Liver (tissue), 9 donors: ENCODE data around the gene FLNB. TPM values are rescaled to one million over a fixed set of nuclear protein-coding genes. Genes with fewer than 3 reads are reported as not detected.

Experiments
- DNase-seq: peaks from one replicate; pipeline ENCODE4 v3.0.0-alpha.2; 2017; ENCODE audit warnings: low spot score
- H3K27ac ChIP-seq, 2 donors: one replicate each; pipeline ENCODE4 v1.7.0; 2013; ENCODE audit warnings: inconsistent platforms in 2 of 2, low read length in 2 of 2, control low read depth in 1 of 2, low read depth in 1 of 2, mild to moderate bottlenecking in 1 of 2
- H3K27me3 ChIP-seq, 4 donors: one replicate each; pipeline versions ENCODE4 v1.6.1 to v1.7.0; 2013; ENCODE audit warnings: low read length in 3 of 4, inconsistent platforms in 1 of 4, mild to moderate bottlenecking in 1 of 4, moderate library complexity in 1 of 4; ENCODE audit not compliant: control insufficient read depth in 4 of 4, insufficient read depth in 4 of 4
- H3K36me3 ChIP-seq, 4 donors: one replicate each; pipeline versions ENCODE4 v1.6.1 to v1.7.0; 2013; ENCODE audit warnings: low read length in 3 of 4, mild to moderate bottlenecking in 3 of 4, low read depth in 1 of 4, moderate library complexity in 1 of 4; ENCODE audit not compliant: control insufficient read depth in 4 of 4, insufficient read depth in 3 of 4
- H3K4me1 ChIP-seq, 4 donors: one replicate each; pipeline versions ENCODE4 v1.6.1 to v1.7.0; 2013; ENCODE audit warnings: low read length in 3 of 4, mild to moderate bottlenecking in 3 of 4, moderate library complexity in 1 of 4; ENCODE audit not compliant: control insufficient read depth in 4 of 4, insufficient read depth in 4 of 4
- H3K4me3 ChIP-seq, 3 donors: one replicate each; pipeline versions ENCODE4 v1.6.1 to v1.7.0; 2013; ENCODE audit warnings: low read length in 3 of 3, control low read depth in 1 of 3, low read depth in 1 of 3, mild to moderate bottlenecking in 1 of 3
- H3K9ac ChIP-seq, 2 donors: one replicate each; pipeline ENCODE4 v1.7.0; 2013; ENCODE audit warnings: low read length in 2 of 2, mild to moderate bottlenecking in 2 of 2, moderate library complexity in 2 of 2, control low read depth in 1 of 2, low read depth in 1 of 2
- H3K9me3 ChIP-seq, 4 donors: one replicate each; pipeline versions ENCODE4 v1.6.1 to v1.7.0; 2013; ENCODE audit warnings: low read length in 3 of 4; ENCODE audit not compliant: control insufficient read depth in 4 of 4
- CTCF ChIP-seq: fragments of 150-350 bp; IDR thresholded peaks from 2 replicates; pipeline ENCODE4 v1.5.1; 2017; ENCODE audit warnings: improper control_type of control experiment, low read depth, low read length; ENCODE audit not compliant: missing input control
- EGR1 ChIP-seq, 2 donors: IDR thresholded peaks; 2 replicates each; pipeline ENCODE4 v1.6.1; 2016 to 2018; ENCODE audit warnings: antibody characterized with exemption in 2 of 2, low read depth in 2 of 2
- FOXA1 ChIP-seq: IDR thresholded peaks from 2 replicates; pipeline ENCODE4 v1.6.1; 2016; ENCODE audit warnings: antibody characterized with exemption
- FOXA2 ChIP-seq: IDR thresholded peaks from 2 replicates; pipeline ENCODE4 v1.6.1; 2016; ENCODE audit warnings: antibody characterized with exemption
- GABPA ChIP-seq, 2 donors: IDR thresholded peaks in 1 of 2; conservative IDR thresholded peaks in 1 of 2; 2 replicates each; pipeline ENCODE4 v1.6.1; 2016; ENCODE audit warnings: antibody characterized with exemption in 2 of 2, mild to moderate bottlenecking in 1 of 2, moderate library complexity in 1 of 2
- HNF4A ChIP-seq, 2 donors: conservative IDR thresholded peaks; 2 replicates each; pipeline ENCODE4 v1.6.1; 2016; ENCODE audit warnings: antibody characterized with exemption in 2 of 2, mild to moderate bottlenecking in 2 of 2
- HNF4G ChIP-seq: IDR thresholded peaks from 2 replicates; pipeline ENCODE4 v1.6.1; 2016; ENCODE audit warnings: antibody characterized with exemption
- JUND ChIP-seq, 2 donors: IDR thresholded peaks; 2 replicates each; pipeline ENCODE4 v1.6.1; 2016; ENCODE audit warnings: antibody characterized with exemption in 2 of 2
- MAX ChIP-seq: IDR thresholded peaks from 2 replicates; pipeline ENCODE4 v1.6.1; 2016; ENCODE audit warnings: antibody characterized with exemption
- NR2F2 ChIP-seq: IDR thresholded peaks from 2 replicates; pipeline ENCODE4 v1.6.1; 2016; ENCODE audit warnings: antibody characterized with exemption
- RAD21 ChIP-seq, 2 donors: IDR thresholded peaks; 2 replicates each; pipeline ENCODE4 v1.6.1; 2016; ENCODE audit warnings: antibody characterized with exemption in 2 of 2, mild to moderate bottlenecking in 2 of 2
- RXRA ChIP-seq, 2 donors: IDR thresholded peaks; 2 replicates each; pipeline ENCODE4 v1.6.1; 2017 to 2018; ENCODE audit warnings: antibody characterized with exemption in 2 of 2, mild to moderate bottlenecking in 1 of 2
- SP1 ChIP-seq: IDR thresholded peaks from 2 replicates; pipeline ENCODE4 v1.6.1; 2018; ENCODE audit warnings: antibody characterized with exemption, mild to moderate bottlenecking
- TAF1 ChIP-seq: conservative IDR thresholded peaks from 2 replicates; pipeline ENCODE4 v1.6.1; 2016; ENCODE audit warnings: antibody characterized with exemption, mild to moderate bottlenecking
- YY1 ChIP-seq: IDR thresholded peaks from 2 replicates; pipeline ENCODE4 v1.6.1; 2016; ENCODE audit warnings: antibody characterized with exemption, mild to moderate bottlenecking
- ZBTB33 ChIP-seq: IDR thresholded peaks from 2 replicates; pipeline ENCODE4 v1.6.1; 2016; ENCODE audit warnings: antibody characterized with exemption
- WGBS: extraction: QIAGEN DNeasy Blood & Tissue Kit; methylation state at CpG from one replicate; pipeline ENCODE4 v1.1.7; 2013; 5-methylcytosine and 5-hydroxymethylcytosine counted together
- polyA plus RNA-seq, 2 donors: library from polyadenylated mRNA; stranded (reverse) in 1 of 2; unstranded in 1 of 2; fragments of 200-250 nt in 1 of 2; fragments of >200 nt in 1 of 2; fragmentation: Nextera tagmentation in 1 of 2; extraction: Ambion mirVana in 1 of 2; gene quantifications; one replicate each; pipeline versions ENCODE4 v1.2.1 to v1.2.3, GENCODE V29; 2013 to 2015
- total RNA-seq, 2 donors: library from RNA; depleted of rRNA; stranded (reverse); fragments of >200 nt; gene quantifications; one replicate each; pipeline ENCODE4 v1.2.3, GENCODE V29; 2014
- TF ChIP-seq, protein P1 (sequence below): IDR thresholded peaks from 2 replicates; pipeline ENCODE4 v1.6.1; 2016; ENCODE audit warnings: antibody characterized with exemption, mild to moderate bottlenecking
- TF ChIP-seq, protein P2 (sequence below): IDR thresholded peaks from 2 replicates; pipeline ENCODE4 v1.6.1; 2016; ENCODE audit warnings: antibody characterized with exemption
- donor health status: healthy.
- donor health status: healthy.
- donor health status: healthy.
- donor health status: healthy.
- donor health status: healthy.

FLNB gene
- total and polyA plus RNA-seq, 4 donors = 22.9 to 124 (median 44.3) TPM

DNA sequence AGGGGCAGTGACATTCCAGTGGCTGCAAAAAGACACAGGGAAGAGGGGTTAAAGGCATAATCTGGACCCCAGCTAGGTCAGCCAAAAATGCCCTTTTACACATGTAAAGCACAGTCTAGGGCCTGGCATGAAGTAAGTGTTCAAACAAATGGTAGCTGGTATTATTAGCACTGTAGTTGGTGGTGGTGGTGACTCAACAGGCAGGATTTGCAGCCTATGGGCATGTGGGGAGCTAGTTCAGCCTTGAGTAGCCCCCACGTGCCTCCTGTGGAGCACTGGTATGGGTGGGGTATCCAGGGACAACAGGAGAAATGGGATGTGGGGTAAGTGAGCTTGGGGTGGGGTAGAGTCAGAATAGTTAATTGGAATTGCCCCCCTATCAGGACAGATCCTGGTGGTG lies 175.0 kb downstream of the FLNB start:
- H3K4me1 ChIP-seq = peaks cover 5 to 30% (median 18%) of the 10 kb centered on the region in 4 donors
- TF ChIP-seq RXRA (IDR thresholded peaks at IDR 0.05) (no peak), EGR1 (IDR thresholded peaks at IDR 0.05; ENCODE audit: low read depth in 2 of 2) (no peak), RAD21 (IDR thresholded peaks at IDR 0.05) (no peak), CTCF (no peak), TAF1 (no peak), YY1 (no peak), ZBTB33 (no peak), NR2F2 (no peak), MAX (no peak), FOXA1 (no peak)
- TF ChIP-seq, protein P1, sequence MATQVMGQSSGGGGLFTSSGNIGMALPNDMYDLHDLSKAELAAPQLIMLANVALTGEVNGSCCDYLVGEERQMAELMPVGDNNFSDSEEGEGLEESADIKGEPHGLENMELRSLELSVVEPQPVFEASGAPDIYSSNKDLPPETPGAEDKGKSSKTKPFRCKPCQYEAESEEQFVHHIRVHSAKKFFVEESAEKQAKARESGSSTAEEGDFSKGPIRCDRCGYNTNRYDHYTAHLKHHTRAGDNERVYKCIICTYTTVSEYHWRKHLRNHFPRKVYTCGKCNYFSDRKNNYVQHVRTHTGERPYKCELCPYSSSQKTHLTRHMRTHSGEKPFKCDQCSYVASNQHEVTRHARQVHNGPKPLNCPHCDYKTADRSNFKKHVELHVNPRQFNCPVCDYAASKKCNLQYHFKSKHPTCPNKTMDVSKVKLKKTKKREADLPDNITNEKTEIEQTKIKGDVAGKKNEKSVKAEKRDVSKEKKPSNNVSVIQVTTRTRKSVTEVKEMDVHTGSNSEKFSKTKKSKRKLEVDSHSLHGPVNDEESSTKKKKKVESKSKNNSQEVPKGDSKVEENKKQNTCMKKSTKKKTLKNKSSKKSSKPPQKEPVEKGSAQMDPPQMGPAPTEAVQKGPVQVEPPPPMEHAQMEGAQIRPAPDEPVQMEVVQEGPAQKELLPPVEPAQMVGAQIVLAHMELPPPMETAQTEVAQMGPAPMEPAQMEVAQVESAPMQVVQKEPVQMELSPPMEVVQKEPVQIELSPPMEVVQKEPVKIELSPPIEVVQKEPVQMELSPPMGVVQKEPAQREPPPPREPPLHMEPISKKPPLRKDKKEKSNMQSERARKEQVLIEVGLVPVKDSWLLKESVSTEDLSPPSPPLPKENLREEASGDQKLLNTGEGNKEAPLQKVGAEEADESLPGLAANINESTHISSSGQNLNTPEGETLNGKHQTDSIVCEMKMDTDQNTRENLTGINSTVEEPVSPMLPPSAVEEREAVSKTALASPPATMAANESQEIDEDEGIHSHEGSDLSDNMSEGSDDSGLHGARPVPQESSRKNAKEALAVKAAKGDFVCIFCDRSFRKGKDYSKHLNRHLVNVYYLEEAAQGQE = no peak
- no peaks in the 10 kb centered on the region for H3K9me3 ChIP-seq
- H3K36me3 ChIP-seq = no peaks in the 10 kb centered on the region
- WGBS = 94% methylated on average over 1 of the region's 1 CpG
- no peaks in the 10 kb centered on the region for H3K27me3 ChIP-seq
- no peak overlapping the region for H3K9ac ChIP-seq
- DNase-seq = no peak
- H3K27ac ChIP-seq = no peak overlapping the region
- no peak overlapping the region for H3K4me3 ChIP-seq

GRCh38 chr3:58183891-58184290 lies 175.7 kb downstream of the FLNB start:
- Histone ChIP-seq H3K27ac (no peak overlapping the region), H3K27me3 (no peaks in the 10 kb centered on the region), H3K9ac (no peak overlapping the region), H3K36me3 (no peaks in the 10 kb centered on the region), H3K4me3 (no peak overlapping the region), H3K4me1 (peaks cover 9 to 30% (median 20%) of the 10 kb centered on the region in 4 donors), H3K9me3 (no peaks in the 10 kb centered on the region)
- 86% methylated on average over 12 of the region's 12 CpGs for WGBS
- no peak for DNase-seq
- TF ChIP-seq YY1 = no peak
- no peak for TF ChIP-seq FOXA2
- TF ChIP-seq, protein P1 = no peak
- no peak for TF ChIP-seq FOXA1
- TF ChIP-seq TAF1 = no peak
- TF ChIP-seq EGR1 (IDR thresholded peaks at IDR 0.05; ENCODE audit: low read depth in 2 of 2) = no peak
- no peak for TF ChIP-seq HNF4G
- no peak for TF ChIP-seq NR2F2
- no peak for TF ChIP-seq JUND (IDR thresholded peaks at IDR 0.05)
- TF ChIP-seq SP1 = no peak
- TF ChIP-seq, protein P2, sequence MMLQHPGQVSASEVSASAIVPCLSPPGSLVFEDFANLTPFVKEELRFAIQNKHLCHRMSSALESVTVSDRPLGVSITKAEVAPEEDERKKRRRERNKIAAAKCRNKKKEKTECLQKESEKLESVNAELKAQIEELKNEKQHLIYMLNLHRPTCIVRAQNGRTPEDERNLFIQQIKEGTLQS = no peak
- no peak for TF ChIP-seq MAX
- no peak for TF ChIP-seq RXRA (IDR thresholded peaks at IDR 0.05)
- TF ChIP-seq RAD21 (IDR thresholded peaks at IDR 0.05) = no peak
- no peak for TF ChIP-seq HNF4A (conservative IDR thresholded peaks at IDR 0.05)
- TF ChIP-seq CTCF = no peak
- TF ChIP-seq GABPA (IDR thresholded peaks at IDR 0.05 in 1 of 2, conservative IDR thresholded peaks at IDR 0.05 in 1 of 2) = no peak
